ENCODE data around the gene BANF1. TPM values are rescaled to one million over a fixed set of nuclear protein-coding genes. Genes with fewer than 3 reads are reported as not detected.

BANF1 gene
- total and polyA plus RNA-seq, 2 donors (not counting 1 experiment from before 2014, with no cell fraction given), result 74.3 to 99.3 TPM

DNA sequence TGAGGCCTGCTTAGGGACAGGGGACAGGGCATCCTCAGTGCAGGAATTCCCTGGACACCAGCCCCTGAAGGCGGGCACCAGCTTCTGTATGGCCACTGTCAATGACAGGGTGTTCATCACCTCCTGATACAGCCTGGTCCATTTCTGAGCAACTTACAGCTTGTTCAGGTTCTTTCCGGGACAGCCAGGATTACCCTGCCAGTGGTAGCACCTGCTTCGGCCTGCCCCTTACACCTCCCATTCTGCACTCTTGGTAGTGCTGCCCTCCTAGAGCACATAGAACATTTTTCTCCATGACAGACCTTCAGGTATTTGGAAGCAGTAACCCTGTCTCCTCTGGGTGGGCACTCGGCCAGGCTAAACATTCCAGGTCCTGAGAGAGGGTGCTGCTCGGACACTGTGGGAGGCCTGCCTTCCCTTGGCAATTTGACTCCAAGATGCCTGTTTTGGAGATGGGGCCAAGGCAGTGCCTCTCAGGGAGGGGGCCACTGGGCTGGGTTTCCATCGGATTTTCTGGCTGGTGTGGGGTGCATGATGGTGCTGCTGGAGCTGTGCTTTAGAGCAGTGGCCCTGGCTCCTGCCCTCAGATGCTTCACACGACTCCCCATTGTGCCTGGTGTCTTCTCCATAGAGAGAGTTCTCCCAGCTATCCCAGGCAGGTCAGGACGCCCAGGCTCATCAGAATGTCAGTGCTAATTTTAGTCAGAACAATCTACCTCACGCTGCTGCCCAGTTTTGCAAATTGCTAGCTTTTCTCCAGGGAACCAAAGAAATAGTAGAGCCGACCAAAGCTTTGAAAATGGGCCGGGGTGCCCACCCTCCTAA is 45.5 kb downstream of the BANF1 start:
- peaks cover 29% of the 10 kb centered on the region for H3K4me1 Mint-ChIP-seq
- peaks cover 2% of the 10 kb centered on the region for H4K20me1 ChIP-seq (ENCODE audit: control insufficient read depth, insufficient read depth, low read length, poor library complexity, severe bottlenecking)
- POLR2A ChIA-PET, result no interaction called here
- no peak overlapping the region for H2AFZ ChIP-seq (ENCODE audit: insufficient read depth, low read depth, low read length, poor library complexity, severe bottlenecking)
- H3K27me3 Mint-ChIP-seq, result peaks cover 12% of the 10 kb centered on the region
- peaks cover 0 to 35% (median 5%) of the 10 kb centered on the region in 4 experiments for H3K27me3 ChIP-seq (replicated peaks in 1 of 4; ENCODE audit: control extremely low read depth in 1 of 4, control insufficient read depth in 3 of 4, insufficient read depth in 4 of 4, low read length in 3 of 4)
- no peak overlapping the region for H3K4me3 Mint-ChIP-seq
- H3K27ac ChIP-seq (ENCODE audit: low read length in 2 of 2), result no peak overlapping the region
- no peak overlapping the region for H3K4me2 ChIP-seq (replicated peaks; ENCODE audit: low read depth, low read length, poor library complexity, severe bottlenecking)
- CTCF ChIA-PET, result interaction anchor here (0.6 to 5.2 kb wide), 3 partner anchors 19 to 138 kb away, joined by 3 to 34 read pairs (median 6); no protein-coding TSS in a partner anchor
- peaks cover 18 to 27% of the 10 kb centered on the region in 2 donors for H3K4me1 ChIP-seq (ENCODE audit: control insufficient read depth in 2 of 2, insufficient read depth in 2 of 2, low read length in 2 of 2)
- no peak overlapping the region for H3K27ac Mint-ChIP-seq
- no peaks in the 10 kb centered on the region for H3K9me3 ChIP-seq (ENCODE audit: control extremely low read depth in 1 of 3, control insufficient read depth in 2 of 3, insufficient read depth in 1 of 3, low read length in 2 of 3)
- peaks cover 34% of the 10 kb centered on the region for H3K79me2 ChIP-seq (ENCODE audit: control insufficient read depth, insufficient read depth, low read length)
- no peaks in the 10 kb centered on the region for H3K36me3 ChIP-seq (replicated peaks in 1 of 2; ENCODE audit: control extremely low read depth in 1 of 2, control insufficient read depth in 1 of 2, extremely low read depth in 1 of 2, insufficient read depth in 2 of 2, low read length in 1 of 2)
- H3K9ac ChIP-seq (ENCODE audit: low read length), result no peak overlapping the region
- H3K9me3 Mint-ChIP-seq (ENCODE audit: insufficient read depth), result no peaks in the 10 kb centered on the region
- ATAC-seq (ENCODE audit: low read depth), result no peak
- DNase-seq, result no peak
- no peak overlapping the region for H3K4me3 ChIP-seq (ENCODE audit: control extremely low read depth in 1 of 5, extremely low read depth in 1 of 5, insufficient read depth in 1 of 5, low read depth in 2 of 5, low read length in 4 of 5)
- TF ChIP-seq EZH2 (IDR thresholded peaks at IDR 0.05; ENCODE audit: borderline replicate concordance, insufficient read depth, low read depth, low read length, poor library complexity, severe bottlenecking) (no peak), CTCF (IDR thresholded peaks at IDR 0.05) (no peak)
- WGBS (ENCODE audit: insufficient coverage), result 95% methylated on average over 11 of the region's 11 CpGs
- intact Hi-C loops (cut with micrococcal nuclease), result no loop called here
